BE2C (cell line): Measurements from ENCODE around the gene ITPK1.

Experiments
- DNase-seq: peaks from one replicate; pipeline ENCODE4 v3.0.0-alpha.2; 2020
- H3K27me3 ChIP-seq: fragments of 250-450 bp; sonication (Bioruptor Pico); 2 replicates; pipeline ENCODE4 v1.5.1; 2020; ENCODE audit warnings: mild to moderate bottlenecking
- H3K36me3 ChIP-seq: fragments of 250-450 bp; sonication (Bioruptor Pico); 2 replicates; pipeline ENCODE4 v1.5.1; 2020; ENCODE audit warnings: mild to moderate bottlenecking
- H3K4me1 ChIP-seq: fragments of 250-450 bp; sonication (Bioruptor Pico); 2 replicates; pipeline ENCODE4 v1.5.1; 2020
- H3K4me3 ChIP-seq: 2 replicates; pipeline ENCODE4 v1.5.1; 2011; ENCODE audit warnings: low read depth, low read length
- H3K9me3 ChIP-seq: fragments of 250-450 bp; sonication (Bioruptor Pico); 2 replicates; pipeline ENCODE4 v1.5.1; 2020
- TF ChIP-seq, protein P1 (sequence below): IDR thresholded peaks from 2 replicates; pipeline ENCODE4 v1.5.1; 2012; ENCODE audit warnings: mild to moderate bottlenecking, low read depth, low read length

Gene ITPK1

DNA sequence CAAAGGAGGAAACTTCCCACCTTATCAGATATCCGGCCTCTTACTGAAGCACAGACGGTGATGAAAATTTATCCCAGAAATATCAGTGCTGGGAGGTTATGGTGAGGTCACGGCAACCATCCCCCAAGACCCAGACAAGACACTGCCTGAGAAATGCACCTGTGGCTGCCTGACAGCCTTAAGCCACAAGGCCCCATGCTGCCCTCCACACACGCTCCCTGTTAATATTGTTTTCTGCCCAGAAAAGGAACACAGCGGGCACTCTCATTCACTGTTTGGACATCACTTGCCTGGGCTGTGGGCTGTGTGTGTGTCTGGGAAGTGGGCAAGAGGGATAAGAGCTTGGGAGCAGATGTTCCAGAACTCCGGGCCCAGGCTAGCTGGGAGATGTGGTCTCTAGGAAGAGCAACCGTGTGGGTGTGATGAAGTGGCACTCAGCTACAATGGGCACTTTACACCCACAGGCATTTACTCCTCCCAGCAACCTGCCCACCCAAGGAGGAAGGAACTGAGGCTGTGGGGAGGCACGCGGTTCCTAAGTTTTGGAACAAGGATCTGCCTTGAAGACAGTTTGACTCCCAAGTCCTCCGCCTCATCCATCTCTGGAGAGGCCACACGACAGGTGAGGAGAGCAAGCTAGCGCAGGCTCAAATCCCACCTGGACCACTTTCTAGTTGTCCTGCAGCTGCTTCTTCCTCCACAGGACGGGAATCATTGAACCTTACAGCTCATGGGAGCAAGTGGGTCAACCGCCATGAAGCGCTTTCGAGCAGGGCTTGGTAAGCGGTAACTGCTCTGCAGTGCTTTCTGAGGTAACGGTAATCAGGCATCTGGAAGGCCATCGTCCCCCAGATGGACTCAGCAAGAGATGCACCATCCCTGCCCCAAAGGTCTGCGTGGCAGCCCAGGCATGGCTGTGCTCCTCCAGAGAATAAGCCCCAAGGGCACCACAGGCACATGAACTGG is 101.4 kb downstream of the ITPK1 start:
- Histone ChIP-seq H3K27me3 (no peaks in the 10 kb centered on the region), H3K36me3 (peaks cover 7% of the 10 kb centered on the region; the same call in 1 of the 2 replicates), H3K9me3 (no peaks in the 10 kb centered on the region), H3K4me3 (no peak overlapping the region), H3K4me1 (peaks cover 58% of the 10 kb centered on the region)
- DNase-seq = no peak
- TF ChIP-seq, protein P1, sequence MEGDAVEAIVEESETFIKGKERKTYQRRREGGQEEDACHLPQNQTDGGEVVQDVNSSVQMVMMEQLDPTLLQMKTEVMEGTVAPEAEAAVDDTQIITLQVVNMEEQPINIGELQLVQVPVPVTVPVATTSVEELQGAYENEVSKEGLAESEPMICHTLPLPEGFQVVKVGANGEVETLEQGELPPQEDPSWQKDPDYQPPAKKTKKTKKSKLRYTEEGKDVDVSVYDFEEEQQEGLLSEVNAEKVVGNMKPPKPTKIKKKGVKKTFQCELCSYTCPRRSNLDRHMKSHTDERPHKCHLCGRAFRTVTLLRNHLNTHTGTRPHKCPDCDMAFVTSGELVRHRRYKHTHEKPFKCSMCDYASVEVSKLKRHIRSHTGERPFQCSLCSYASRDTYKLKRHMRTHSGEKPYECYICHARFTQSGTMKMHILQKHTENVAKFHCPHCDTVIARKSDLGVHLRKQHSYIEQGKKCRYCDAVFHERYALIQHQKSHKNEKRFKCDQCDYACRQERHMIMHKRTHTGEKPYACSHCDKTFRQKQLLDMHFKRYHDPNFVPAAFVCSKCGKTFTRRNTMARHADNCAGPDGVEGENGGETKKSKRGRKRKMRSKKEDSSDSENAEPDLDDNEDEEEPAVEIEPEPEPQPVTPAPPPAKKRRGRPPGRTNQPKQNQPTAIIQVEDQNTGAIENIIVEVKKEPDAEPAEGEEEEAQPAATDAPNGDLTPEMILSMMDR = no peak

GRCh38 chr14:93012951-93013719 is 102.6 kb downstream of the ITPK1 start:
- TF ChIP-seq, protein P1 = peak; percentile 13; the same call in 1 of the 2 replicates
- Histone ChIP-seq H3K4me1 (peaks cover 70% of the 10 kb centered on the region), H3K36me3 (peaks cover 7% of the 10 kb centered on the region; the same call in 1 of the 2 replicates), H3K9me3 (no peaks in the 10 kb centered on the region), H3K4me3 (no peak overlapping the region), H3K27me3 (no peaks in the 10 kb centered on the region)
- DNase-seq = peak; percentile 88

DNA sequence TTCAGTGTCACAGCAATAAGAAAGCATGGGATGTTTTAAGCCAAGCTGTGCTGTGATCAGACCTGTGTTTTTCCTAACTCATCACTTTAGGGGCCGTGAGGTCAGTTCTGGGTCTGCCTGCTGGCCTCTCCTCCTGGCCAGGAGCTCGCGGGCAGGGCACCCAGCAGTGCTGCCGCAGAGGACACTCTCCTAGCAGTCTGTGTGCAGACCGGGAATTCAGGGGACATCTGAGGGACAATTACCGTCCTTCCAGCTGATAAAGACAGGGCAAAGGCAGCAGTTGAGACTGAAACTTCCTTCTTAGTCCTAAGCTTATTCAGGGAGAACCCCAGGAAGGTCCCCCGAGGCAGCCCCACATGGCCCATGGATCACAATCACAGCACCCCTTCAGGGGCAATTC is 103.2 kb downstream of the ITPK1 start:
- Histone ChIP-seq H3K4me1 (peaks cover 76% of the 10 kb centered on the region), H3K36me3 (peaks cover 7% of the 10 kb centered on the region; the same call in 1 of the 2 replicates), H3K9me3 (no peaks in the 10 kb centered on the region), H3K4me3 (no peak overlapping the region; the same call in 1 of the 2 replicates), H3K27me3 (no peaks in the 10 kb centered on the region)
- DNase-seq = no peak
- TF ChIP-seq, protein P1 = no peak

DNA sequence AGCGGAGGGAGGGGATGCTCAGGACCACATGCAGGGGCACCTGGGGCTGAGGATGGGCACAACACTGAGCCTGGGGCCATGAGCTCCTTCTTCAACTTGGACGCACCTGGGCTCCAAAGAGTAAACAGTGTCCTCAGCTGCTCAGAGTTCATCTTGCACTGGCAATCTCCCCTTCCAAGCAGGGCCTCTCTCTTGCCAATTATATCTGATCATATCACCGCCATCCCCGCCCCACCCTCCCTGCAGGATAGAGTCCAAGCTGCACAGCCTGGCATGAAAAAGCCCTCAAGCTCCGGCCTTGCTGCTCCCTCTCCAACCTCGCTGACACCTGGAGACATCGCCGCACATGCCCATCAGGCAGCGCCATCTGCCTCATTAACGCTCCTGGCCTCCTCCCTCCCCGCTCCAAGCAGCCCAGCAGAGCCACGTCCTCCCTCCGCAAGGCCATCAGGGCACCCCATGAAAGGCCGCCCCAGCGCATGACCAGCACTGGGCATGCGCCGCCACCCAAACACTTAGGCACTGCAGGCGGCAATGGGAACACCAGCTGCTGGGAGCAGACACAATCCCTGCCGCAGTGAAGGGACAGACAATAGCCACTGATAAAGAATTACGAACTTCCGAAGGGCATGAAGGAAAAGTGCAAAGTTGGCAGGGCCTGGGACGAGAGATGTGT is 103.9 kb downstream of the ITPK1 start:
- Histone ChIP-seq H3K4me1 (peaks cover 74% of the 10 kb centered on the region), H3K36me3 (peaks cover 7% of the 10 kb centered on the region; the same call in 1 of the 2 replicates), H3K27me3 (no peaks in the 10 kb centered on the region), H3K9me3 (no peaks in the 10 kb centered on the region), H3K4me3 (no peak overlapping the region)
- TF ChIP-seq, protein P1 = no peak
- DNase-seq = peak; percentile 64

DNA sequence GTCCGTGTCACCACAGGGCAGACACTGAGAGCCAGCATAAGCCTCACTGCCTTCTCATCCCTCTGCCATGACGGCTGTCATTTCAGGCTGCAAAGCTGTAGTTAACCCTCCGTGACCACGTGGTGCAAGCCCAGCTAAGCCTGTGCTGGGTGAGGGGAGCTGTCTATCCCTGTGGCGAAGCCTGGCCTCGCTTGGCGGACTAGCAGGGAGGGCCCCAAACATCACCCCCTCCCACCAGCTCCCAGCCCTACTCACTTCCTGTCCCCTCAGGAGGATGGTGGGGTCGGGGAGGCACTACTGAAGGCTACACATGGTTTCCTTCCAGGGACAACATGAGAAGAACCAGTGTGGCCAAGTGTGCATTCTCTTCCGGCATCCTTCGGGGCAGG is 104.6 kb downstream of the ITPK1 start:
- no peak for DNase-seq
- TF ChIP-seq, protein P1 = no peak
- H3K4me1 ChIP-seq = peaks cover 77% of the 10 kb centered on the region

More for the DNA sequence above, 104.6 kb downstream of the ITPK1 start:
- Histone ChIP-seq H3K4me3 (no peak overlapping the region), H3K9me3 (no peaks in the 10 kb centered on the region), H3K27me3 (no peaks in the 10 kb centered on the region), H3K36me3 (peaks cover 7% of the 10 kb centered on the region; the same call in 1 of the 2 replicates)
